K562 (cell line): Measurements from ENCODE around the gene KCTD3. TPM values are rescaled to one million over a fixed set of nuclear protein-coding genes. Genes with fewer than 3 reads are reported as not detected.

ENCODE experiments used
- ADNP ChIP-seq: fragments of 200-800 bp; sonication (Bioruptor generic); IDR thresholded peaks from 2 replicates; pipeline ENCODE4 v1.6.1; 2016; ENCODE audit warnings: missing genetic modification characterization, missing compliant biosample characterization
- BRF2 ChIP-seq: IDR thresholded peaks from 3 replicates; pipeline ENCODE4 v1.6.1; 2011; ENCODE audit warnings: borderline replicate concordance, mild to moderate bottlenecking; ENCODE audit not compliant: insufficient read length, insufficient read depth
- CBFA2T2 ChIP-seq: fragments of 450-650 bp; conservative IDR thresholded peaks from 2 replicates; pipeline ENCODE4 v1.6.1; 2017; ENCODE audit warnings: mild to moderate bottlenecking
- CHAMP1 ChIP-seq: fragments of 450-650 bp; IDR thresholded peaks from 2 replicates; pipeline ENCODE4 v1.6.1; 2016; ENCODE audit warnings: mild to moderate bottlenecking
- JUN ChIP-seq, 2 experiments: sonication (generic) in 1 of 2; formaldehyde crosslinking in 1 of 2; IDR thresholded peaks; 2 replicates each; pipeline versions ENCODE4 v1.6.1 to v1.8.0; 2012 to 2022; ENCODE audit warnings: borderline replicate concordance in 2 of 2, mild to moderate bottlenecking in 2 of 2, improper control_type of control experiment in 1 of 2, low read depth in 1 of 2, low read length in 1 of 2, missing genetic modification reagents in 1 of 2
- ZBTB33 ChIP-seq: sonication (generic); formaldehyde crosslinking; IDR thresholded peaks from 2 replicates; pipeline ENCODE4 v1.8.1; 2023; ENCODE audit warnings: mild to moderate bottlenecking, missing genetic modification reagents
- ZNF639 ChIP-seq, 2 experiments: fragments of 200-800 bp in 1 of 2; sonication (Bioruptor generic) in 1 of 2; sonication (generic) in 1 of 2; formaldehyde crosslinking in 1 of 2; IDR thresholded peaks in 1 of 2; conservative IDR thresholded peaks in 1 of 2; 2 replicates each; pipeline versions ENCODE4 v1.5.0 to v1.6.1; 2016 to 2020; ENCODE audit warnings: missing compliant biosample characterization in 1 of 2, missing genetic modification characterization in 1 of 2, missing genetic modification reagents in 1 of 2
- polyA plus RNA-seq, 8 experiments: library from polyadenylated mRNA; depleted of rRNA in 4 of 8; stranded (reverse) in 5 of 8; unstranded in 3 of 8; fragments of >200 nt; fragmentation: Nextera tagmentation in 2 of 8; fragmentation: Illumina TruSeq in 1 of 8; extraction: Ambion mirVana in 2 of 8; extraction: Trizol in 1 of 8; gene quantifications; 2 replicates each; pipeline versions ENCODE4 v1.2.1 to v1.2.3, GENCODE V29; 2011 to 2014; ENCODE audit warnings: inconsistent platforms in 1 of 8, missing spikeins in 1 of 8
- total RNA-seq, 7 experiments: library from RNA; depleted of rRNA in 6 of 7; stranded (reverse); fragments of >200 nt in 6 of 7; fragmentation: Illumina TruSeq in 2 of 7; extraction: Trizol in 2 of 7; gene quantifications; 2 replicates each; pipeline versions ENCODE4 v1.2.1 to v1.2.3, GENCODE V29; 2011 to 2021; ENCODE audit warnings: low replicate concordance in 1 of 7

Gene KCTD3
- total and polyA plus RNA-seq, 9 of the 15 experiments (the other 6 are each of a cell fraction or from before 2014, with no cell fraction given) = 12.8 to 77.1 (median 44.3) TPM

GRCh38 chr1:215647738-215648137, 80.6 kb downstream of the KCTD3 start (continued):
- TF ChIP-seq CHAMP1 (no peak), ADNP (tag) (no peak), ZNF639 (CRISPR knock-in tag; conservative IDR thresholded peaks at IDR 0.05 in 1 of 2, IDR thresholded peaks at IDR 0.05 in 1 of 2) (no peak), BRF2 (no peak), JUN (IDR thresholded peaks at IDR 0.05; ENCODE audit: borderline replicate concordance, low read depth, low read length) (no peak), JUN (CRISPR knock-in tag; IDR thresholded peaks at IDR 0.05; ENCODE audit: borderline replicate concordance) (no peak), ZBTB33 (CRISPR knock-in tag) (no peak), CBFA2T2 (peak; percentile 39; the same call in 1 of the 2 replicates)
